Measurements from ENCODE around the gene ME3. TPM values are rescaled to one million over a fixed set of nuclear protein-coding genes. Genes with fewer than 3 reads are reported as not detected.
A peak's percentile ranks its signal among the peaks of the same experiment; 100 is the strongest.

The ME3 gene
- total RNA-seq, 1 experiment from 2014 or later = 35.3 TPM

GRCh38 chr11:86587264-86588193 is 84.9 kb downstream of the ME3 start:
- ChIA-PET POLR2A (no interaction called here), CTCF (no interaction called here)
- Histone ChIP-seq H3K4me3 (ENCODE audit: low read depth in 2 of 2, low read length in 2 of 2) (no peak overlapping the region), H3K27ac (ENCODE audit: low read length) (peak overlapping the region; percentile 92), H3K4me1 (ENCODE audit: control insufficient read depth, insufficient read depth, low read length) (peaks cover 37% of the 10 kb centered on the region), H3K36me3 (ENCODE audit: control insufficient read depth, insufficient read depth, low read length) (no peaks in the 10 kb centered on the region), H3K9me3 (ENCODE audit: control insufficient read depth, insufficient read depth, low read depth, low read length) (no peaks in the 10 kb centered on the region), H3K27me3 (ENCODE audit: control insufficient read depth, insufficient read depth, low read length) (no peaks in the 10 kb centered on the region)
- DNase-seq (ENCODE audit: low read depth, low spot score) (no peak), ATAC-seq (no peak)
- intact Hi-C loops (cut with micrococcal nuclease; ENCODE audit: unreplicated experiment) = no loop called here
- BruUV-seq (replicated peaks) = no TSS peak
- TF ChIP-seq TCF7L2 (IDR thresholded peaks at IDR 0.05; ENCODE audit: low read depth, low read length) (no peak), POLR2AphosphoS5 (IDR thresholded peaks at IDR 0.05; ENCODE audit: low read depth, low read length) (no peak), SIN3A (IDR thresholded peaks at IDR 0.05; ENCODE audit: borderline replicate concordance, insufficient read depth, low read depth, low read length) (no peak), REST (IDR thresholded peaks at IDR 0.05; ENCODE audit: insufficient read depth in 1 of 2, low read depth in 2 of 2, low read length in 1 of 2) (no peak), CTCF (IDR thresholded peaks at IDR 0.05) (no peak)
- in situ Hi-C loops (cut with HindIII; ENCODE audit: low pct_unique_long_range_greater_than_20kb, low sequenced_read_pairs) = no loop called here

GRCh38 chr11:86586307-86586706 is 86.1 kb downstream of the ME3 start:
- in situ Hi-C loops (cut with HindIII; ENCODE audit: low pct_unique_long_range_greater_than_20kb, low sequenced_read_pairs) (no loop called here), intact Hi-C loops (cut with micrococcal nuclease; ENCODE audit: unreplicated experiment) (no loop called here)
- DNase-seq (ENCODE audit: low read depth, low spot score) (no peak), ATAC-seq (no peak)
- H3K4me1 ChIP-seq (ENCODE audit: control insufficient read depth, insufficient read depth, low read length) = peaks cover 42% of the 10 kb centered on the region
- H3K27ac ChIP-seq (ENCODE audit: low read length) = peak overlapping the region; percentile 92; the same call in 1 of the 2 replicates
- no peaks in the 10 kb centered on the region for H3K9me3 ChIP-seq (ENCODE audit: control insufficient read depth, insufficient read depth, low read depth, low read length)
- no peaks in the 10 kb centered on the region for H3K27me3 ChIP-seq (ENCODE audit: control insufficient read depth, insufficient read depth, low read length)
- ChIA-PET POLR2A (no interaction called here), CTCF (no interaction called here)
- H3K4me3 ChIP-seq (ENCODE audit: low read depth in 2 of 2, low read length in 2 of 2) = no peak overlapping the region
- BruUV-seq (replicated peaks) = no TSS peak
- H3K36me3 ChIP-seq (ENCODE audit: control insufficient read depth, insufficient read depth, low read length) = no peaks in the 10 kb centered on the region
- TF ChIP-seq SIN3A (IDR thresholded peaks at IDR 0.05; ENCODE audit: borderline replicate concordance, insufficient read depth, low read depth, low read length) (no peak), TCF7L2 (IDR thresholded peaks at IDR 0.05; ENCODE audit: low read depth, low read length) (no peak), CTCF (IDR thresholded peaks at IDR 0.05) (no peak), REST (IDR thresholded peaks at IDR 0.05; ENCODE audit: insufficient read depth in 1 of 2, low read depth in 2 of 2, low read length in 1 of 2) (no peak), POLR2AphosphoS5 (IDR thresholded peaks at IDR 0.05; ENCODE audit: low read depth, low read length) (no peak)
